AG09319 (cell line): ENCODE measurements around the gene TBL1X.

ENCODE experiments used
- DNase-seq: peaks from one replicate; pipeline ENCODE4 v3.0.0-alpha.2; 2010; ENCODE audit warnings: low read depth; ENCODE audit errors: extremely low read depth
- CTCF ChIP-seq: IDR thresholded peaks from 2 replicates; pipeline ENCODE4 v1.5.1; 2011; ENCODE audit warnings: low read depth, mild to moderate bottlenecking, inconsistent platforms, low read length, moderate library complexity

Gene TBL1X

GRCh38 chrX:9671998-9672397, 207.1 kb downstream of the TBL1X start:
- no peak for TF ChIP-seq CTCF
- DNase-seq: no peak

- no peak for DNase-seq
- TF ChIP-seq CTCF: no peak
Observed at GRCh38 chrX:9676306-9676705, 211.4 kb downstream of the TBL1X start.

- no peak for DNase-seq
Observed at GRCh38 chrX:9676738-9677097, 211.9 kb downstream of the TBL1X start.

GRCh38 chrX:9677098-9677739, 212.4 kb downstream of the TBL1X start:
- DNase-seq: no peak

More at GRCh38 chrX:9676738-9677097, 211.9 kb downstream of the TBL1X start:
- TF ChIP-seq CTCF: no peak

GRCh38 chrX:9678215-9678965, 213.5 kb downstream of the TBL1X start:
- no peak for DNase-seq
- TF ChIP-seq CTCF: no peak

More at GRCh38 chrX:9677098-9677739, 212.4 kb downstream of the TBL1X start:
- no peak for TF ChIP-seq CTCF

- no peak for TF ChIP-seq CTCF
- DNase-seq: no peak
Observed at GRCh38 chrX:9681011-9681410, 216.2 kb downstream of the TBL1X start.

- DNase-seq: no peak
- no peak for TF ChIP-seq CTCF
Observed at GRCh38 chrX:9681422-9681821, 216.6 kb downstream of the TBL1X start.
